Chondrocyte (in vitro differentiated cells): ENCODE results near the gene NEURL1B. TPM values are rescaled to one million over a fixed set of nuclear protein-coding genes. Genes with fewer than 3 reads are reported as not detected.

Source experiments
- DNase-seq: peaks from one replicate; pipeline ENCODE4 v3.0.0; 2021; ENCODE audit warnings: mixed read lengths, low spot score
- H3K27ac Mint-ChIP-seq: one replicate; pipeline ENCODE4 v1.8.0; 2021; ENCODE audit warnings: mild to moderate bottlenecking, moderate library complexity, mixed read lengths; ENCODE audit not compliant: unreplicated experiment
- H3K27me3 Mint-ChIP-seq: 2 replicates; pipeline ENCODE4 v1.8.0; 2021; ENCODE audit warnings: low read depth, mixed read lengths
- H3K36me3 Mint-ChIP-seq: 2 replicates; pipeline ENCODE4 v1.8.0; 2021; ENCODE audit warnings: low read depth, mixed read lengths
- H3K4me1 Mint-ChIP-seq: 2 replicates; pipeline ENCODE4 v1.8.0; 2021; ENCODE audit warnings: low read depth, mild to moderate bottlenecking, mixed read lengths
- H3K4me3 Mint-ChIP-seq: one replicate; pipeline ENCODE4 v1.8.0; 2021; ENCODE audit warnings: mild to moderate bottlenecking, moderate library complexity, mixed read lengths; ENCODE audit not compliant: unreplicated experiment
- H3K9me3 Mint-ChIP-seq: 2 replicates; pipeline ENCODE4 v1.8.0; 2021; ENCODE audit warnings: low read depth, mixed read lengths
- total RNA-seq: library from RNA; stranded (reverse); gene quantifications from 3 replicates; pipeline ENCODE4 v1.2.1, GENCODE V29; 2021
- TF ChIP-seq, protein P1 (sequence below): fragments of 200-600 bp; sonication (generic); IDR thresholded peaks from 2 replicates; pipeline ENCODE4 v1.5.0; 2021; ENCODE audit warnings: antibody characterized with exemption, mild to moderate bottlenecking, moderate library complexity

NEURL1B gene
- total RNA-seq, 1 donor from 2014 or later = 5.4 TPM

- Mint-ChIP-seq H3K27ac (no peak overlapping the region), H3K27me3 (peaks cover 1% of the 10 kb centered on the region), H3K4me3 (no peak overlapping the region), H3K4me1 (peaks cover 30% of the 10 kb centered on the region), H3K36me3 (peaks cover under 1% of the 10 kb centered on the region), H3K9me3 (no peaks in the 10 kb centered on the region)
- DNase-seq = no peak
- TF ChIP-seq, protein P1, sequence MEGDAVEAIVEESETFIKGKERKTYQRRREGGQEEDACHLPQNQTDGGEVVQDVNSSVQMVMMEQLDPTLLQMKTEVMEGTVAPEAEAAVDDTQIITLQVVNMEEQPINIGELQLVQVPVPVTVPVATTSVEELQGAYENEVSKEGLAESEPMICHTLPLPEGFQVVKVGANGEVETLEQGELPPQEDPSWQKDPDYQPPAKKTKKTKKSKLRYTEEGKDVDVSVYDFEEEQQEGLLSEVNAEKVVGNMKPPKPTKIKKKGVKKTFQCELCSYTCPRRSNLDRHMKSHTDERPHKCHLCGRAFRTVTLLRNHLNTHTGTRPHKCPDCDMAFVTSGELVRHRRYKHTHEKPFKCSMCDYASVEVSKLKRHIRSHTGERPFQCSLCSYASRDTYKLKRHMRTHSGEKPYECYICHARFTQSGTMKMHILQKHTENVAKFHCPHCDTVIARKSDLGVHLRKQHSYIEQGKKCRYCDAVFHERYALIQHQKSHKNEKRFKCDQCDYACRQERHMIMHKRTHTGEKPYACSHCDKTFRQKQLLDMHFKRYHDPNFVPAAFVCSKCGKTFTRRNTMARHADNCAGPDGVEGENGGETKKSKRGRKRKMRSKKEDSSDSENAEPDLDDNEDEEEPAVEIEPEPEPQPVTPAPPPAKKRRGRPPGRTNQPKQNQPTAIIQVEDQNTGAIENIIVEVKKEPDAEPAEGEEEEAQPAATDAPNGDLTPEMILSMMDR = no peak
Measured at GRCh38 chr5:172687940-172688339, 46.9 kb downstream of the NEURL1B start.

DNA sequence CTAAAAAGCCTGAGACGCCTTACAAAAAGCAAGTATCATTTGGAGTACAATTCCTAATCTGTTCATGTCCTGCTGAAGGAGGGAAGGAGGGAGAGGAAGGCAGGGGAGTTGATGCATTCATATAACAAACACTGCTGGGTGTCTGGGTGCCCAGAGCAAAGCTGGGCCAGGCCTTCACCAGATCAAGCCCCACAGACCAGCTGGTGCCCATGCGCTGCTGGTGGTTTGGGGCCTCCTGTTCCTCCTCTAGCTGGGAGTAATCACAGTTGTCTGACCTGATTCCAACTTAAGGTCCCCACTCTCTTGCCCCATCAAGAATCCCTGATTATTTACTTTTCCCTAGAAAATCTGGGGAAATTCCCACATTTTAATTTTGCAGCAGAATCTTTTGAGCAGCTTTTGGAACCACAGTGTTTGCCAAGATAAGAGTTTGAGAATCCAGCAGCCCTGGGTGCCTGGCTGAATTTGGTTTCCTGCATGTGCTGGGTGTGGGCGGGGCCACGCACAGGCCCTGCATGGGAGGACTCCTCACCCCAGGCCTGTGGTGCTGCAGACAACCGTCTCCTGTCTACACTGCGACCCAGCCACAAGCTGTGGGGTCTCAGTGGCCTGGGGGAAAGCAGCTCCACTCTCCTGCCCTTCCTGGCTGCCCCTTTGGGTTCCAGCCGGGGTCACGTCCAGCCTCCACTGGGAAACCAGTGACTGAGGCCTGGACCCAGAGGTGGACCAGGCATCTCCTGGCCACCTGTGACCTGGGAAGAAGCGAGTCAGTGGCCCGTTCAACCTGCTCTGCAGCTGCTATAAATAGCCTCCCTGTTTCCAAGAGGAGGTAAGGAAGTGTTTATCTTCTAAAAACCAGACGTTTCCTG lies 47.5 kb downstream of the NEURL1B start:
- Mint-ChIP-seq H3K4me3 (no peak overlapping the region), H3K27me3 (no peaks in the 10 kb centered on the region), H3K4me1 (peaks cover 37% of the 10 kb centered on the region), H3K27ac (no peak overlapping the region), H3K36me3 (no peaks in the 10 kb centered on the region), H3K9me3 (no peaks in the 10 kb centered on the region)
- TF ChIP-seq, protein P1 = no peak
- no peak for DNase-seq

- TF ChIP-seq, protein P1 = no peak
- H3K4me1 Mint-ChIP-seq = peaks cover 43% of the 10 kb centered on the region
Measured at GRCh38 chr5:172689218-172689572, 48.1 kb downstream of the NEURL1B start.

GRCh38 chr5:172689801-172690200 lies 48.7 kb downstream of the NEURL1B start:
- no peak for DNase-seq
- no peaks in the 10 kb centered on the region for H3K9me3 Mint-ChIP-seq
- H3K4me3 Mint-ChIP-seq = no peak overlapping the region
- no peak overlapping the region for H3K27ac Mint-ChIP-seq
- H3K4me1 Mint-ChIP-seq = peaks cover 49% of the 10 kb centered on the region
- TF ChIP-seq, protein P1 = no peak
- H3K27me3 Mint-ChIP-seq = no peaks in the 10 kb centered on the region
- H3K36me3 Mint-ChIP-seq = no peaks in the 10 kb centered on the region

More at GRCh38 chr5:172689218-172689572, 48.1 kb downstream of the NEURL1B start:
- Mint-ChIP-seq H3K9me3 (no peaks in the 10 kb centered on the region), H3K27ac (no peak overlapping the region), H3K27me3 (no peaks in the 10 kb centered on the region), H3K4me3 (no peak overlapping the region), H3K36me3 (no peaks in the 10 kb centered on the region)
- DNase-seq = no peak

DNA sequence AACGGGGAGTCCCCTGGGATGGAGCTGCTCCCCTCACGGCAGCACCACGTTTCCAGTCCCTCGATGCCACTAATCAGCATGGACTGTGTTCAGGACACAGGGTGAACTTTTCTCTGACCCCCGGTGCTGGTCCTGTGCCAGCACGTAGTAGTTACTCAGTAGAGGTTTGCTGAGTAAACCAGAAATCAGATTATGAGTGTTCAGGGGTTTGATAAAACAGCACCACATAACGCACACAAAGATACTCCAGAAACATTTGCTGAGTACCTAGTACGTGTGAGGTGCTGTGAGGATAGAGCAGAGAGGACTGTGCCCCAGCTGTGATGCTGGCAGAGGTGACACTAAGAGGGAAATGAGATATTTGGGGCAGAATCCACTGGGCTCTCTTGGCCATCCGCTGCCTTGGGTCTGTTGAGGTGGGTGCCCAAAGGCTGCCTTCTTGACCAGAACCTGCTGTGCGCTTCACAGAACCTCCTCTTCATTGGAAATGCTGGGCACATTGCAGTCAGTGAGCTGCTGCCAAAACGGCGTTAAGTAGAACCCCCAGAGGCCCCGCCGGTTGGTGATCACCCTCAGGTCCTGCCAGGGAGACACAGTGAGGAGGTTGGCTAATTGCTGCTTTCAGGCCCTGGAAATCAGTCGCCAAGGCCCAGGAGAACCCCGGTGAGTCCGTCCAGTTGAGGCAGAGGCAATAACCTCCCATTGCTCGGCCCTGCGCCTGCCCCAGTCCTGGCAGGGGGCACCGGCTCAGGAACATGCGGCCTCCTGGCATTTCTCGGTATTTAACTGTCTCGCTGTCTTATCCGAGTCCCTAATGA lies 49.4 kb downstream of the NEURL1B start:
- H3K4me3 Mint-ChIP-seq = no peak overlapping the region
- no peak for DNase-seq
- no peaks in the 10 kb centered on the region for H3K27me3 Mint-ChIP-seq
- TF ChIP-seq, protein P1 = no peak
- no peak overlapping the region for H3K27ac Mint-ChIP-seq
- H3K4me1 Mint-ChIP-seq = peaks cover 56% of the 10 kb centered on the region
- H3K36me3 Mint-ChIP-seq = no peaks in the 10 kb centered on the region
- no peaks in the 10 kb centered on the region for H3K9me3 Mint-ChIP-seq
